Effector memory CD4-positive, alpha-beta T cell (primary cell): ENCODE measurements around the gene JPH3.

ENCODE experiments used
- DNase-seq, 3 donors: peaks; one replicate each; pipeline ENCODE4 v3.0.0-alpha.2; 2020
- H3K27ac ChIP-seq: 2 replicates; pipeline ENCODE4 v1.7.0; 2013; ENCODE audit warnings: mild to moderate bottlenecking, low read length, moderate library complexity; ENCODE audit not compliant: insufficient read depth, poor library complexity, severe bottlenecking
- H3K27me3 ChIP-seq: replicated peaks from 2 replicates; pipeline ENCODE4 v1.7.0; 2013; ENCODE audit warnings: mild to moderate bottlenecking, low read length; ENCODE audit not compliant: insufficient read depth, control insufficient read depth, poor library complexity, severe bottlenecking
- H3K36me3 ChIP-seq: 2 replicates; pipeline ENCODE4 v1.7.0; 2013; ENCODE audit warnings: mild to moderate bottlenecking, low read length, moderate library complexity; ENCODE audit not compliant: control insufficient read depth, insufficient read depth
- H3K4me1 ChIP-seq: 2 replicates; pipeline ENCODE4 v1.7.0; 2013; ENCODE audit warnings: low read length, mild to moderate bottlenecking; ENCODE audit not compliant: control insufficient read depth, insufficient read depth, poor library complexity, severe bottlenecking
- H3K4me3 ChIP-seq: 2 replicates; pipeline ENCODE4 v1.7.0; 2013; ENCODE audit warnings: low read length, low read depth, mild to moderate bottlenecking; ENCODE audit not compliant: insufficient read depth, poor library complexity, severe bottlenecking
- H3K9me3 ChIP-seq: 2 replicates; pipeline ENCODE4 v1.7.0; 2013; ENCODE audit warnings: mild to moderate bottlenecking, low read length, moderate library complexity; ENCODE audit not compliant: control insufficient read depth

The JPH3 gene

DNA sequence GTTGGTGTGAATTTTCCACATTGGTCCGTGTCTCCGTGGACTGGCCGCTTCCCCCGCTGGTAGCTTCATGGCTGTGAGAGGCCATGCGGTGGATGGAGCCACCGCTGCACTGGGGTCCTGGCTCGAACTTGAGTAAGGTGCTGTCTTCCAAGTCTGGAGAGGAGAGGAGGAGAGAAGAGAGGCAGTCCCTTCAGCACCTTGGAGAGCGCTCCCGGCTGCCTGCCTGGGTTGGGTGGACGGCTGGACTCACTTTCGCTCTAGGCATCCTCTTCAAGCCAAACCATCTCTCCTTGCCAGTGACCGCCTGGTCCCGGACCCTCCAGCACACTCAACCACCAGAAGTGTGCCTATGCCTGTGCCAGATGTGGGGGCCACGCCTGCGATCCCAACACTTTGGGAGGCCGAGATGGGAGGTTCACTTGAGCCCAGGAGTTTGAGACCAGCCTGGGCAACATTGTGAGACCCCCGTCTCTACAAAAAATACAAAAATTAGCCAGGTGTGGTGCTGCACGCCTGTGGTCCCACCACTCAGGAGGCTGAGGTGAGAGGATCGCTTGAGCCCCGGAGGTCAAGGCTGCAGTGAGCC, 6.2 kb downstream of the JPH3 start:
- no peaks in the 10 kb centered on the region for H3K36me3 ChIP-seq
- H3K27me3 ChIP-seq, result peaks cover 30% of the 10 kb centered on the region
- no peak overlapping the region for H3K27ac ChIP-seq
- H3K9me3 ChIP-seq, result no peaks in the 10 kb centered on the region
- H3K4me1 ChIP-seq, result peaks cover 6% of the 10 kb centered on the region
- DNase-seq, result no peak
- no peak overlapping the region for H3K4me3 ChIP-seq

GRCh38 chr16:87610026-87610425, 7.7 kb downstream of the JPH3 start:
- Histone ChIP-seq H3K27me3 (peaks cover 19% of the 10 kb centered on the region), H3K36me3 (no peaks in the 10 kb centered on the region), H3K27ac (no peak overlapping the region), H3K9me3 (no peaks in the 10 kb centered on the region), H3K4me1 (no peaks in the 10 kb centered on the region), H3K4me3 (no peak overlapping the region)
- no peak for DNase-seq

- no peak for DNase-seq
- Histone ChIP-seq H3K4me1 (no peaks in the 10 kb centered on the region), H3K27ac (no peak overlapping the region), H3K27me3 (peaks cover 10% of the 10 kb centered on the region), H3K4me3 (no peak overlapping the region), H3K36me3 (no peaks in the 10 kb centered on the region), H3K9me3 (no peaks in the 10 kb centered on the region)
These were observed 9.1 kb downstream of the JPH3 start for GRCh38 chr16:87611456-87611855.

- Histone ChIP-seq H3K4me1 (no peaks in the 10 kb centered on the region), H3K27me3 (no peaks in the 10 kb centered on the region), H3K36me3 (no peaks in the 10 kb centered on the region), H3K27ac (no peak overlapping the region), H3K9me3 (no peaks in the 10 kb centered on the region), H3K4me3 (no peak overlapping the region)
- no peak for DNase-seq
These were observed 11.7 kb downstream of the JPH3 start for GRCh38 chr16:87613961-87614360.

- no peak overlapping the region for H3K4me3 ChIP-seq
- H3K36me3 ChIP-seq, result no peaks in the 10 kb centered on the region
- DNase-seq, result no peak
- H3K9me3 ChIP-seq, result no peaks in the 10 kb centered on the region
- no peaks in the 10 kb centered on the region for H3K27me3 ChIP-seq
- H3K27ac ChIP-seq, result no peak overlapping the region
- no peaks in the 10 kb centered on the region for H3K4me1 ChIP-seq
These were observed 13.3 kb downstream of the JPH3 start for GRCh38 chr16:87615621-87616041.

GRCh38 chr16:87616556-87616955, 14.2 kb downstream of the JPH3 start:
- Histone ChIP-seq H3K4me3 (no peak overlapping the region), H3K27ac (no peak overlapping the region), H3K36me3 (no peaks in the 10 kb centered on the region), H3K27me3 (no peaks in the 10 kb centered on the region), H3K9me3 (no peaks in the 10 kb centered on the region), H3K4me1 (no peaks in the 10 kb centered on the region)
- no peak for DNase-seq

GRCh38 chr16:87618216-87618615, 15.9 kb downstream of the JPH3 start:
- no peak overlapping the region for H3K27ac ChIP-seq
- no peak for DNase-seq
- H3K27me3 ChIP-seq, result no peaks in the 10 kb centered on the region
- H3K9me3 ChIP-seq, result no peaks in the 10 kb centered on the region
- no peaks in the 10 kb centered on the region for H3K4me1 ChIP-seq
- H3K4me3 ChIP-seq, result no peak overlapping the region
- no peaks in the 10 kb centered on the region for H3K36me3 ChIP-seq

DNA sequence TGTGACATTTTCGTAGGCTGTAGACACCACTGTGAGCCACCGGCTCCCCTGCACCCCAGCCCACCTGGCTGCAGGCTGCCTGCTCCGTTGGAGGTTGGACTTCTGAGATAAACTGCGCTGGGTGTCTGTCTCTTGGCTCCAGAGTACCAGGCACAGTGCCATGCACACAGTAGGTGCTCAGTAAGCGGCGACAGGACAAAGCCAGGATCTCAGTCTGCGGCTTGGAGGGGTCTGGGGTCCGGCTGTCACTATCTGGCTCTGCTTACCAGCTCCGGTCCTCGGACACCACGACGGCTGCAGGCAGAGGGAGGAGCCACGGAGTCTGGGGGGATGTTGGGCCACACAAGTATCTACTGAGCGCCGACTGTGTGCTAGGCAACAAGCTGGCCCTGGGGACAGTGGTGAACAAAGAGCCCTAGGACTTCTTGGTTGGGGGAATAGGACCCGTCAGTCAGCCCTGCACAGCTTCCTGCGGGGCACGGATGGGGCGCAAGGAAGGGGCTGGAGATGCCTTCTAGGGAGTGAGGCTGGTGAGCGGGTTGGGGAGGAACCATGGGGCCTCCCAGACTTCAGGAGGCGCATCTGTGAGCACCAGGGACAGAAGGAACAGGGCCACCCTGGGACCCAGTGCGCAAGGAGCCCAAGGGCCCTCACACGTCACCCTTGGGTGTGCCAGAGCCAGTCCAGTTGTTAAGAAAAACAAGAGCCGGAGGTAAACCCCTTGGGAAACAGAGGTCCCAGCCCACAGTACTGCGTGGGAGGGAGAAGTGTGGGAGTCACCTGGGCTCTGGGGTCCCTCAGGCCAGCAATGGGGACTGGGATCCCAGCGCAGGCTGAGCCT, 17.3 kb downstream of the JPH3 start:
- Histone ChIP-seq H3K36me3 (no peaks in the 10 kb centered on the region), H3K4me3 (no peak overlapping the region), H3K9me3 (no peaks in the 10 kb centered on the region), H3K27ac (no peak overlapping the region), H3K4me1 (no peaks in the 10 kb centered on the region), H3K27me3 (no peaks in the 10 kb centered on the region)
- DNase-seq, result no peak

DNA sequence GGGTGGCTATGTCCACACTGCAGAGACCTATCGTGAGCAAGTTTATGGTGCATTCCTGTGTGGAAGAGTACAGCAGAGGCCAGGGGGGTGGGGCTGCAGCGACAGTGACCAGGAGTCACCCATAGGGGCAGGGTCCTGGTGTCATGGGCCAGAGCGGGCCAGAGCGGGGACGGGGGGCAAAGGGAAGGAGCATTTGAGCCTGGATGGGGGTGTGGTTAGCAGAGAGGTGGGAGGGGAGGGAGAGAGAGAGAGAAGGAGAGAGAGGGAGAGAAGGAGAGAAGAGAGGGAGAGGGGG, 17.8 kb downstream of the JPH3 start:
- no peaks in the 10 kb centered on the region for H3K9me3 ChIP-seq
- no peak overlapping the region for H3K27ac ChIP-seq
- no peaks in the 10 kb centered on the region for H3K27me3 ChIP-seq
- H3K36me3 ChIP-seq, result no peaks in the 10 kb centered on the region
- no peak overlapping the region for H3K4me3 ChIP-seq
- H3K4me1 ChIP-seq, result no peaks in the 10 kb centered on the region
- no peak for DNase-seq

DNA sequence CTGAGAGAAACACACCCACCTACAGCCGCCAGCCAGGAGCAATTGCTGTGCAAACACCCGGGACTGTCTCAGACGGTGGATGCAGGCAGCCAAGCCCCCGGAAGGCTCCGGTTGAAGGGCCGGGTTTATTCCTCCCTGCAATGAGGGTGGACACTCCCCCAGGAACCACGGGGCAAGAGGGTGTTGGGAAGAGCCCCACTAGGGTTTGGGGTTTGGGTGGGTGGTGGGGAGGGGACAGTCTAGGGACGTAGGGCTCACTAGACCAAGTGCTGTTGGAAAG, 19.2 kb downstream of the JPH3 start:
- Histone ChIP-seq H3K27me3 (no peaks in the 10 kb centered on the region), H3K36me3 (no peaks in the 10 kb centered on the region)

More for the DNA sequence above, 19.2 kb downstream of the JPH3 start:
- Histone ChIP-seq H3K9me3 (no peaks in the 10 kb centered on the region), H3K4me3 (no peak overlapping the region), H3K4me1 (no peaks in the 10 kb centered on the region), H3K27ac (no peak overlapping the region)
- no peak for DNase-seq
